Right lobe of liver (tissue), 4 donors: ENCODE results near the gene PLK1.

Experiments used
- POLR2A ChIP-seq: fragments of 450-650 bp; IDR thresholded peaks from one replicate; pipeline ENCODE4 v1.6.1; 2017; ENCODE audit warnings: antibody characterized with exemption, mild to moderate bottlenecking
- TF ChIP-seq, protein P1 (sequence below), 4 donors: fragments of 200-600 bp in 3 of 4; fragments of 450-650 bp in 1 of 4; IDR thresholded peaks; one replicate each; pipeline versions ENCODE4 v1.5.1 to v1.8.0; 2016 to 2022; ENCODE audit warnings: antibody characterized with exemption in 4 of 4, mild to moderate bottlenecking in 2 of 4
- donor health status: DM: no; HTN: no; CAD: no.
- donor health status: DM: no; HTN: no; CAD: no.
- donor health status: DM: no; HTN: yes; CAD: no.

DNA sequence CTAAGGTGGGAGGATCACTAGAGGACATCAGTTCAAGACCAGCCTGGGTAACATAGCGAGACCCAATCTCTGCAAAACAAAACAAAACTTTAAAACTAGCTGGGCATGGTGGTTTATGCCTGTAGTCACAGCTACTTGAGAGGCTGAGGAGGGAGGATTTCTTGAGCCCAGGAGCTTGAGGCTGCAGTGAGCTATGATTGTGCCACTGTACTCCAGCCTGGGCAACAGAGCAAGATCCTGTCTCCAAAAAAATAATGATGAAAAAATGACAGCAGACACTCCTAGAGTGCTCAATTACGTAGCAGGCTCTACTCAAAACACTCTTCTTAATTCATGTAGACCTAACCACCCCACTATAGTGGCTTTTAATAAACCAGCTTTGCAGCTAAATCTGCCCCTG is 21.4 kb downstream of the PLK1 start:
- no peak for TF ChIP-seq POLR2A
- TF ChIP-seq, protein P1, sequence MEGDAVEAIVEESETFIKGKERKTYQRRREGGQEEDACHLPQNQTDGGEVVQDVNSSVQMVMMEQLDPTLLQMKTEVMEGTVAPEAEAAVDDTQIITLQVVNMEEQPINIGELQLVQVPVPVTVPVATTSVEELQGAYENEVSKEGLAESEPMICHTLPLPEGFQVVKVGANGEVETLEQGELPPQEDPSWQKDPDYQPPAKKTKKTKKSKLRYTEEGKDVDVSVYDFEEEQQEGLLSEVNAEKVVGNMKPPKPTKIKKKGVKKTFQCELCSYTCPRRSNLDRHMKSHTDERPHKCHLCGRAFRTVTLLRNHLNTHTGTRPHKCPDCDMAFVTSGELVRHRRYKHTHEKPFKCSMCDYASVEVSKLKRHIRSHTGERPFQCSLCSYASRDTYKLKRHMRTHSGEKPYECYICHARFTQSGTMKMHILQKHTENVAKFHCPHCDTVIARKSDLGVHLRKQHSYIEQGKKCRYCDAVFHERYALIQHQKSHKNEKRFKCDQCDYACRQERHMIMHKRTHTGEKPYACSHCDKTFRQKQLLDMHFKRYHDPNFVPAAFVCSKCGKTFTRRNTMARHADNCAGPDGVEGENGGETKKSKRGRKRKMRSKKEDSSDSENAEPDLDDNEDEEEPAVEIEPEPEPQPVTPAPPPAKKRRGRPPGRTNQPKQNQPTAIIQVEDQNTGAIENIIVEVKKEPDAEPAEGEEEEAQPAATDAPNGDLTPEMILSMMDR (IDR thresholded peaks at IDR 0.05) = no peak
